ENCODE data around the gene CAMK2N2.

DNA sequence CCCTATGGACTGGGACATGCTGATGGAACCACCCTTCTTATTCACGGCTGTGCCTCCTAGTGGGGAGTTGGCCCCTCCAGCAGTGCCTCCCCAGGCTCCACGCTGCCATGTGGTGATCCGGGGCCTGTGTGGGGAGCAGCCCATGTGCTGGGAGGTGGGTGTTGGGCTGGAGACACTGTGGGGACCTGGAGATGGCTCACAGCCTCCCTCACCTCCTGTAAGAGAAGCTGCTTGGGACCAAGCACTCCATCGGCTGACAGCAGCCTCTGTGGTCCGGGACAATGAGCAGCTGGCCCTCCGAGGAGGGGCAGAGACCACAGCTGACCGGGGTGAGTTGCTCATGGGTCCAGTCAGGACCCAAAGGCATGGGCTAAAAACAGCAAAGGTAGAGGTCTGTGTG lies 21.6 kb downstream of the CAMK2N2 start:
- TF ChIP-seq, protein P1, sequence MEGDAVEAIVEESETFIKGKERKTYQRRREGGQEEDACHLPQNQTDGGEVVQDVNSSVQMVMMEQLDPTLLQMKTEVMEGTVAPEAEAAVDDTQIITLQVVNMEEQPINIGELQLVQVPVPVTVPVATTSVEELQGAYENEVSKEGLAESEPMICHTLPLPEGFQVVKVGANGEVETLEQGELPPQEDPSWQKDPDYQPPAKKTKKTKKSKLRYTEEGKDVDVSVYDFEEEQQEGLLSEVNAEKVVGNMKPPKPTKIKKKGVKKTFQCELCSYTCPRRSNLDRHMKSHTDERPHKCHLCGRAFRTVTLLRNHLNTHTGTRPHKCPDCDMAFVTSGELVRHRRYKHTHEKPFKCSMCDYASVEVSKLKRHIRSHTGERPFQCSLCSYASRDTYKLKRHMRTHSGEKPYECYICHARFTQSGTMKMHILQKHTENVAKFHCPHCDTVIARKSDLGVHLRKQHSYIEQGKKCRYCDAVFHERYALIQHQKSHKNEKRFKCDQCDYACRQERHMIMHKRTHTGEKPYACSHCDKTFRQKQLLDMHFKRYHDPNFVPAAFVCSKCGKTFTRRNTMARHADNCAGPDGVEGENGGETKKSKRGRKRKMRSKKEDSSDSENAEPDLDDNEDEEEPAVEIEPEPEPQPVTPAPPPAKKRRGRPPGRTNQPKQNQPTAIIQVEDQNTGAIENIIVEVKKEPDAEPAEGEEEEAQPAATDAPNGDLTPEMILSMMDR (IDR thresholded peaks at IDR 0.05): no peak
- TF ChIP-seq SIN3A (IDR thresholded peaks at IDR 0.05; ENCODE audit: borderline replicate concordance, insufficient read depth, low read depth, low read length): no peak
- TF ChIP-seq POLR2AphosphoS5 (IDR thresholded peaks at IDR 0.05; ENCODE audit: low read depth, low read length): no peak
- TF ChIP-seq, protein P2, sequence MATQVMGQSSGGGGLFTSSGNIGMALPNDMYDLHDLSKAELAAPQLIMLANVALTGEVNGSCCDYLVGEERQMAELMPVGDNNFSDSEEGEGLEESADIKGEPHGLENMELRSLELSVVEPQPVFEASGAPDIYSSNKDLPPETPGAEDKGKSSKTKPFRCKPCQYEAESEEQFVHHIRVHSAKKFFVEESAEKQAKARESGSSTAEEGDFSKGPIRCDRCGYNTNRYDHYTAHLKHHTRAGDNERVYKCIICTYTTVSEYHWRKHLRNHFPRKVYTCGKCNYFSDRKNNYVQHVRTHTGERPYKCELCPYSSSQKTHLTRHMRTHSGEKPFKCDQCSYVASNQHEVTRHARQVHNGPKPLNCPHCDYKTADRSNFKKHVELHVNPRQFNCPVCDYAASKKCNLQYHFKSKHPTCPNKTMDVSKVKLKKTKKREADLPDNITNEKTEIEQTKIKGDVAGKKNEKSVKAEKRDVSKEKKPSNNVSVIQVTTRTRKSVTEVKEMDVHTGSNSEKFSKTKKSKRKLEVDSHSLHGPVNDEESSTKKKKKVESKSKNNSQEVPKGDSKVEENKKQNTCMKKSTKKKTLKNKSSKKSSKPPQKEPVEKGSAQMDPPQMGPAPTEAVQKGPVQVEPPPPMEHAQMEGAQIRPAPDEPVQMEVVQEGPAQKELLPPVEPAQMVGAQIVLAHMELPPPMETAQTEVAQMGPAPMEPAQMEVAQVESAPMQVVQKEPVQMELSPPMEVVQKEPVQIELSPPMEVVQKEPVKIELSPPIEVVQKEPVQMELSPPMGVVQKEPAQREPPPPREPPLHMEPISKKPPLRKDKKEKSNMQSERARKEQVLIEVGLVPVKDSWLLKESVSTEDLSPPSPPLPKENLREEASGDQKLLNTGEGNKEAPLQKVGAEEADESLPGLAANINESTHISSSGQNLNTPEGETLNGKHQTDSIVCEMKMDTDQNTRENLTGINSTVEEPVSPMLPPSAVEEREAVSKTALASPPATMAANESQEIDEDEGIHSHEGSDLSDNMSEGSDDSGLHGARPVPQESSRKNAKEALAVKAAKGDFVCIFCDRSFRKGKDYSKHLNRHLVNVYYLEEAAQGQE (IDR thresholded peaks at IDR 0.05; ENCODE audit: insufficient read depth in 1 of 2, low read depth in 2 of 2, low read length in 1 of 2): no peak
- TF ChIP-seq TCF7L2 (IDR thresholded peaks at IDR 0.05; ENCODE audit: low read depth, low read length): no peak
